Ishikawa (cell line): ENCODE measurements around the gene SMOC1.

Experiments
- CEBPB ChIP-seq: IDR thresholded peaks from 2 replicates; pipeline ENCODE4 v1.6.1; 2012
- CREB1 ChIP-seq: IDR thresholded peaks from 2 replicates; pipeline ENCODE4 v1.6.1; 2012; ENCODE audit warnings: low read depth

- no peak for TF ChIP-seq CREB1
- TF ChIP-seq CEBPB, result no peak
These were observed 3.7 kb downstream of the SMOC1 start for GRCh38 chr14:69882915-69883314.
